Lung (tissue), 12 donors: Measurements from ENCODE around the gene PRSS56. TPM values are rescaled to one million over a fixed set of nuclear protein-coding genes. Genes with fewer than 3 reads are reported as not detected.

Source experiments
- ATAC-seq: fragments of 200-7000 bp; cut with Tn5 transposase; one replicate; pipeline ENCODE4 v1.9.1; 2020; ENCODE audit warnings: moderate number of reproducible peaks; ENCODE audit not compliant: insufficient read depth, low FRiP score
- DNase-seq, 3 donors: peaks; one replicate each; pipeline ENCODE4 v3.0.0-alpha.2; 2013 to 2017
- H3K27ac ChIP-seq, 2 donors: one replicate each; pipeline ENCODE4 v1.5.1; 2013; ENCODE audit warnings: mild to moderate bottlenecking in 2 of 2, moderate library complexity in 2 of 2, control low read depth in 1 of 2, inconsistent platforms in 1 of 2, low read depth in 1 of 2, low read length in 1 of 2
- H3K27me3 ChIP-seq, 3 donors: one replicate each; pipeline ENCODE4 v1.5.1; 2013; ENCODE audit warnings: low read length in 2 of 3; ENCODE audit not compliant: control insufficient read depth in 3 of 3, insufficient read depth in 3 of 3
- H3K36me3 ChIP-seq, 4 donors: one replicate each; pipeline ENCODE4 v1.5.1; 2013; ENCODE audit warnings: low read length in 4 of 4, mild to moderate bottlenecking in 1 of 4, moderate library complexity in 1 of 4; ENCODE audit not compliant: control insufficient read depth in 4 of 4, insufficient read depth in 4 of 4
- H3K4me1 ChIP-seq, 5 donors: one replicate each; pipeline ENCODE4 v1.5.1; 2013; ENCODE audit warnings: low read length in 5 of 5, mild to moderate bottlenecking in 2 of 5, moderate library complexity in 1 of 5; ENCODE audit not compliant: control insufficient read depth in 5 of 5, insufficient read depth in 5 of 5
- H3K4me3 ChIP-seq: one replicate; pipeline ENCODE4 v1.5.1; 2013; ENCODE audit warnings: mild to moderate bottlenecking, control low read depth, moderate library complexity
- H3K9ac ChIP-seq, 2 donors: one replicate each; pipeline ENCODE4 v1.5.1; 2013; ENCODE audit warnings: low read length in 2 of 2, control low read depth in 1 of 2; ENCODE audit not compliant: insufficient read depth in 1 of 2
- H3K9me3 ChIP-seq, 4 donors: one replicate each; pipeline ENCODE4 v1.5.1; 2013; ENCODE audit warnings: low read length in 3 of 4, mild to moderate bottlenecking in 1 of 4, moderate library complexity in 1 of 4; ENCODE audit not compliant: control insufficient read depth in 4 of 4, insufficient read depth in 3 of 4
- WGBS, 2 donors: extraction: QIAGEN DNeasy Blood & Tissue Kit; methylation state at CpG; one replicate each; pipeline ENCODE4 v1.1.7; 2013; 5-methylcytosine and 5-hydroxymethylcytosine counted together
- polyA plus RNA-seq, 2 donors: library from polyadenylated mRNA; stranded (reverse); fragments of 200-250 nt; gene quantifications; one replicate each; pipeline ENCODE4 v1.2.1, GENCODE V29; 2013
- total RNA-seq, 2 donors: library from RNA; depleted of rRNA in 1 of 2; stranded (reverse); fragments of >200 nt in 1 of 2; gene quantifications; one replicate each; pipeline ENCODE4 v1.2.1, GENCODE V29; 2014 to 2021
- TF ChIP-seq, protein P1 (sequence below): IDR thresholded peaks from 2 replicates; pipeline ENCODE4 v1.5.1; 2012; ENCODE audit warnings: mild to moderate bottlenecking; ENCODE audit errors: control extremely low read depth, extremely low read depth
- donor health status: control.
- donor health status: control.
- donor health status: Bipolar disorder and iron deficiency.
- donor health status: healthy.
- donor health status: DM: yes; HTN: yes; CAD: no.

PRSS56 gene
- total and polyA plus RNA-seq, 4 donors: not detected

DNA sequence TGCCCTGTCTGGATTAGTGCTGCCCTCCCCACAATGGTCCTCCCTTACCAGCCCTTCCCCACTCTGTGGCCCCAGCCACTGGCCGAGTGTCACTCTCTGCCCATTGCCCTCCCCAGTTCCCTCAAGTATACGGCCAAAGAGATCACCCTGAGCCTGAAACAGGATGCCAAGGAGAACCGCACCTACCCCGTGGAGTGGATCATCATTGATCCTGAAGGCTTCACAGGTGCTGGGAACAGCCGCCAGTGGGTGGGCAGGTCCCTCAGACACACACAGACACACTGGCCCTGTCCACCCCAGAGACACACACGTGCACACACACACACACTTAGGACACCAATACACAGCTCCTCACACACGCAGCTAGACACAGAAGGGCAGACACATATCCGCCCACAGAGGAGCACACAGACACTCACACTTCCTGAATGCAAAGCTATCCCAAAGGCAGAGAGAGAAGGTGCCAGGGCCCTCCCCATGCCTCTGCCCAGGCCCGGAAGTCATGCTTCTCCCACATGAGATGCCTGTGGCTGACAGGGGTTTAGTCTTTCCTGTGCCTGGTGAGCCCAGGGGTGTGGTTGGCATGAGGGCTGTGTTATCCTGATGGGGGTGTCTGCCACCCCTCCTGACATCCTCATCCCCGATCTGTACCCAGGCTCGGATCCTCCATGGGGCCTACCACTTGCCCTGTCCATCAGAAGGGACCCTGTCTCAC, 8.7 kb downstream of the PRSS56 start:
- Histone ChIP-seq H3K27ac (no peak overlapping the region), H3K27me3 (peaks cover 6 to 9% (median 9%) of the 10 kb centered on the region in 3 donors), H3K9ac (no peak overlapping the region), H3K4me3 (no peak overlapping the region), H3K9me3 (no peaks in the 10 kb centered on the region), H3K36me3 (no peaks in the 10 kb centered on the region), H3K4me1 (peaks cover 0 to 4% (median 1%) of the 10 kb centered on the region in 5 donors)
- DNase-seq (no peak), ATAC-seq (no peak)
- 66 to 67% methylated on average over 11 of the region's 11 CpGs for WGBS, 2 donors
- TF ChIP-seq, protein P1, sequence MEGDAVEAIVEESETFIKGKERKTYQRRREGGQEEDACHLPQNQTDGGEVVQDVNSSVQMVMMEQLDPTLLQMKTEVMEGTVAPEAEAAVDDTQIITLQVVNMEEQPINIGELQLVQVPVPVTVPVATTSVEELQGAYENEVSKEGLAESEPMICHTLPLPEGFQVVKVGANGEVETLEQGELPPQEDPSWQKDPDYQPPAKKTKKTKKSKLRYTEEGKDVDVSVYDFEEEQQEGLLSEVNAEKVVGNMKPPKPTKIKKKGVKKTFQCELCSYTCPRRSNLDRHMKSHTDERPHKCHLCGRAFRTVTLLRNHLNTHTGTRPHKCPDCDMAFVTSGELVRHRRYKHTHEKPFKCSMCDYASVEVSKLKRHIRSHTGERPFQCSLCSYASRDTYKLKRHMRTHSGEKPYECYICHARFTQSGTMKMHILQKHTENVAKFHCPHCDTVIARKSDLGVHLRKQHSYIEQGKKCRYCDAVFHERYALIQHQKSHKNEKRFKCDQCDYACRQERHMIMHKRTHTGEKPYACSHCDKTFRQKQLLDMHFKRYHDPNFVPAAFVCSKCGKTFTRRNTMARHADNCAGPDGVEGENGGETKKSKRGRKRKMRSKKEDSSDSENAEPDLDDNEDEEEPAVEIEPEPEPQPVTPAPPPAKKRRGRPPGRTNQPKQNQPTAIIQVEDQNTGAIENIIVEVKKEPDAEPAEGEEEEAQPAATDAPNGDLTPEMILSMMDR: no peak

DNA sequence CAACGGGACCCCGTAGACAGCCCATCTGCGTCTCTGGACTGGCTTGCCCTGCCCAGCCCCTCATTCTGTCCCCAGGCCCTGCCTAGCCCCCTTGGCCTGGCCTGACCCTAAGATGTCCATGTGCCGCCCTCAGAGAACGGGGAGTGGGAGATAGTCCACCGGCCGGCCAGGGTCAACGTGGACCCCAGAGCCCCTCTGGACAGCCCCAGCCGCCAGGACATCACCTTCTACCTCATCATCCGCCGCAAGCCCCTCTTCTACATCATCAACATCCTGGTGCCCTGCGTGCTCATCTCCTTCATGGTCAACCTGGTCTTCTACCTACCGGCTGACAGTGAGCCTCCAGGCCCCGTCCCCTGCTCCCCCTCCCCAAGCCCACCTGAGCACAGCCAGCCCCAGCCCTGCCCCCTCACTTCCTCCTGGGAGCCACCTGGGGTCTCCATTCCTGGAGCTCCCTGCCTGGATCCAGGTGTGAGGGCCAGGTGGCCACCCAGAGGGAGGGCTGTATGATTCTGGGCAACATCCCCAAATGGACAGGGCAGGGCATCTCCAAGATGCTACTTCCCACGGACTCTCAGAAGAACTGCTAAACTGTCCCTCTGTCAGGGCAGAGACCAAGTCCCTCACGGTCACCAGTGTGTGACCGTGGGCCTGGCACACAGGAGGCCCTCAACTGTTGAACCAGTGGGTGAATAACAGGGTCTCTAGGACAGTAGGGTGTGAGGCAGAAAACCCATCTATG, 9.8 kb downstream of the PRSS56 start:
- Histone ChIP-seq H3K9me3 (no peaks in the 10 kb centered on the region), H3K4me1 (peaks cover 0 to 4% (median 0%) of the 10 kb centered on the region in 5 donors), H3K36me3 (no peaks in the 10 kb centered on the region), H3K4me3 (no peak overlapping the region), H3K27me3 (peaks cover 0 to 5% (median 3%) of the 10 kb centered on the region in 3 donors), H3K9ac (no peak overlapping the region), H3K27ac (no peak overlapping the region)
- 89 to 94% methylated on average over 17 of the region's 17 CpGs for WGBS, 2 donors
- DNase-seq (no peak), ATAC-seq (no peak)
- TF ChIP-seq, protein P1: no peak

DNA sequence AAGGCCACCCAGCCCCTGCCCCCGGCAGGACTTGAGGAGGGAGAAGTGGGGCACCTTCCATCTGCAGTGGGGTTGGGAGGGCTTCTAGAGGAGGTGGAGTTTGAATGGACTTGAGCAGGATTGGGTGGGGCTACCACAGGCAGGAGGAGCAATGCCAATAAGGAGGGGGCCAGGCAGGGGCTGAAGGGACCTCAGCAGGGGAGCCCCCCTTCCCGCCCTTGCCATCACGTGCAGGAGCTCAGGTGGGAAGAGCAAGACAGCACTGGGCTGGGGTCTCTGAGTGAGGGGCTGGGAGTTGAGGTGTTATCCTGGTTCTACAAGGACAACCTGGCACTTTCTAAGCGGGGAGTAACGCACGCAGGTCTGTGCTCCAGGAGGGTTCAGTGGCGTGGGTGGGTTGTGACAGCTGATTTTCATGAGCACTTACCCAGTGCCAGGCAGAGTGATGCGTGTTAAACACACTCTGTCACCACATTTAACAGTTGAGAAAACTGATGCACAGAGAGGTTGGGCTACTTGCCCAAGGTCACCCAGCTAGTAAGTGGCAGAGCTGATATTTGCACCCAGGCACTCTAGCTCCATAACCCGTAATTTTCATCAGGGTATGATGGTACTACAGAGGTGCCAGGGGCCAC, 10.6 kb downstream of the PRSS56 start:
- no peaks in the 10 kb centered on the region for H3K4me1 ChIP-seq
- 75 to 86% methylated on average over 9 of the region's 9 CpGs for WGBS, 2 donors
- DNase-seq (no peak), ATAC-seq (no peak)
- H3K9me3 ChIP-seq: no peaks in the 10 kb centered on the region
- no peak overlapping the region for H3K4me3 ChIP-seq
- H3K27ac ChIP-seq: no peak overlapping the region
- TF ChIP-seq, protein P1: no peak
- H3K9ac ChIP-seq: no peak overlapping the region
- H3K36me3 ChIP-seq: no peaks in the 10 kb centered on the region
- H3K27me3 ChIP-seq: peaks cover 0 to 3% (median 0%) of the 10 kb centered on the region in 3 donors
